ENCODE data around the gene CDH12.

DNA sequence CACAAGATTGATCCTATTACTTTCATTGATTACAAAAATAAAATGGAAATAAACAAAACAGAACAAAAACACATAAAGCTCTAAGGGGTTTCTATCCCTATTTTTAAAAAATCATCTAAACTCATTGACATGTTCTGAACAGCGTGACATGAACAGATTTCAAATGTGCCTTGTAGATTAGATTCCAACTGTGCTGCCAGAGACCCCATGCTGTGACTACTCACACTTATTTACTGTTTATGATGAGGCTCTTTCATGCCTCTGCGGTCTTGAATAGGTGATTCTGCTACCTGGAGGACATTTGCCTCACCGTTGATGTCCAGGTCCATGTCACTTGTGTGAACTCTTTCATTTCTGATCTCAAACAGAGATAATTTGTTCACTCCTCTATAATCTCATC is 990.2 kb downstream of the CDH12 start:
- TF ChIP-seq, protein P1, sequence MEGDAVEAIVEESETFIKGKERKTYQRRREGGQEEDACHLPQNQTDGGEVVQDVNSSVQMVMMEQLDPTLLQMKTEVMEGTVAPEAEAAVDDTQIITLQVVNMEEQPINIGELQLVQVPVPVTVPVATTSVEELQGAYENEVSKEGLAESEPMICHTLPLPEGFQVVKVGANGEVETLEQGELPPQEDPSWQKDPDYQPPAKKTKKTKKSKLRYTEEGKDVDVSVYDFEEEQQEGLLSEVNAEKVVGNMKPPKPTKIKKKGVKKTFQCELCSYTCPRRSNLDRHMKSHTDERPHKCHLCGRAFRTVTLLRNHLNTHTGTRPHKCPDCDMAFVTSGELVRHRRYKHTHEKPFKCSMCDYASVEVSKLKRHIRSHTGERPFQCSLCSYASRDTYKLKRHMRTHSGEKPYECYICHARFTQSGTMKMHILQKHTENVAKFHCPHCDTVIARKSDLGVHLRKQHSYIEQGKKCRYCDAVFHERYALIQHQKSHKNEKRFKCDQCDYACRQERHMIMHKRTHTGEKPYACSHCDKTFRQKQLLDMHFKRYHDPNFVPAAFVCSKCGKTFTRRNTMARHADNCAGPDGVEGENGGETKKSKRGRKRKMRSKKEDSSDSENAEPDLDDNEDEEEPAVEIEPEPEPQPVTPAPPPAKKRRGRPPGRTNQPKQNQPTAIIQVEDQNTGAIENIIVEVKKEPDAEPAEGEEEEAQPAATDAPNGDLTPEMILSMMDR (IDR thresholded peaks at IDR 0.05; ENCODE audit: insufficient read depth, low read depth, low read length), result no peak
- TF ChIP-seq EZH2 (IDR thresholded peaks at IDR 0.05; ENCODE audit: insufficient read depth, low read length), result no peak
